Neural progenitor cell (in vitro differentiated cells): Measurements from ENCODE around the gene SCART1. TPM values are rescaled to one million over a fixed set of nuclear protein-coding genes. Genes with fewer than 3 reads are reported as not detected.
"Not testable (repeated sequence)": the region's sequence is repeated elsewhere in the genome, so short reads cannot be mapped to it uniquely, and the experiment has no call there.

Source experiments
- DNase-seq: peaks from one replicate; pipeline ENCODE4 v3.0.0-alpha.2; 2016; ENCODE audit warnings: low spot score
- H2AFZ ChIP-seq: fragments of 200-600 bp; sonication (generic); replicated peaks from 2 replicates; pipeline ENCODE4 v1.6.1; 2016; ENCODE audit warnings: antibody characterized with exemption
- H3F3A ChIP-seq: fragments of 200-600 bp; sonication (generic); 2 replicates; pipeline ENCODE4 v1.6.1; 2016; ENCODE audit warnings: antibody characterized with exemption, low read depth
- H3K27ac ChIP-seq: fragments of 200-600 bp; sonication (generic); 2 replicates; pipeline ENCODE4 v1.5.1; 2016; ENCODE audit warnings: mild to moderate bottlenecking
- H3K27me3 ChIP-seq: fragments of 200-600 bp; sonication (generic); 2 replicates; pipeline ENCODE4 v1.6.1; 2016; ENCODE audit warnings: mild to moderate bottlenecking, moderate library complexity
- H3K36me3 ChIP-seq: fragments of 200-600 bp; sonication (generic); 2 replicates; pipeline ENCODE4 v1.5.1; 2016
- H3K4me1 ChIP-seq: fragments of 200-600 bp; sonication (generic); 2 replicates; pipeline ENCODE4 v1.6.1; 2016; ENCODE audit warnings: mixed run types
- H3K4me2 ChIP-seq: fragments of 200-600 bp; sonication (generic); 2 replicates; pipeline ENCODE4 v1.6.1; 2016
- H3K4me3 ChIP-seq: fragments of 200-600 bp; sonication (generic); 2 replicates; pipeline ENCODE4 v1.5.1; 2016
- H3K79me2 ChIP-seq: fragments of 200-600 bp; sonication (generic); 2 replicates; pipeline ENCODE4 v1.6.1; 2016; ENCODE audit warnings: low read depth
- H3K9ac ChIP-seq: fragments of 200-600 bp; sonication (generic); 2 replicates; pipeline ENCODE4 v1.6.1; 2016
- H3K9me3 ChIP-seq: fragments of 200-600 bp; sonication (generic); 2 replicates; pipeline ENCODE4 v1.5.1; 2016; ENCODE audit warnings: low read depth
- H4K20me1 ChIP-seq: fragments of 200-600 bp; sonication (generic); 2 replicates; pipeline ENCODE4 v1.6.1; 2016; ENCODE audit warnings: low read depth
- H3K27ac Mint-ChIP-seq: 3 replicates; pipeline ENCODE4 v1.8.0; 2021; ENCODE audit warnings: mixed read lengths
- H3K27me3 Mint-ChIP-seq: 2 replicates; pipeline ENCODE4 v1.8.0; 2022; ENCODE audit warnings: low read depth, mild to moderate bottlenecking, inconsistent platforms, moderate library complexity, mixed read lengths; ENCODE audit not compliant: insufficient read depth
- H3K36me3 Mint-ChIP-seq: 3 replicates; pipeline ENCODE4 v1.8.0; 2021; ENCODE audit warnings: mixed read lengths
- H3K4me1 Mint-ChIP-seq: 3 replicates; pipeline ENCODE4 v1.8.0; 2021; ENCODE audit warnings: mixed read lengths
- H3K4me3 Mint-ChIP-seq: 3 replicates; pipeline ENCODE4 v1.8.0; 2021; ENCODE audit warnings: mild to moderate bottlenecking, moderate library complexity, mixed read lengths
- H3K9me3 Mint-ChIP-seq: 3 replicates; pipeline ENCODE4 v1.8.0; 2020; ENCODE audit warnings: mixed read lengths
- CTCF ChIP-seq: fragments of 200-600 bp; sonication (generic); IDR thresholded peaks from 2 replicates; pipeline ENCODE4 v1.5.1; 2017; ENCODE audit warnings: antibody characterized with exemption, mild to moderate bottlenecking
- EZH2 ChIP-seq: fragments of 200-600 bp; sonication (generic); IDR thresholded peaks from 2 replicates; pipeline ENCODE4 v1.6.1; 2017; ENCODE audit warnings: antibody characterized with exemption, mild to moderate bottlenecking, moderate library complexity
- EZH2phosphoT487 ChIP-seq: fragments of 200-600 bp; sonication (generic); IDR thresholded peaks from 2 replicates; pipeline ENCODE4 v1.6.1; 2017; ENCODE audit warnings: antibody characterized with exemption
- total RNA-seq: library from RNA; depleted of rRNA; stranded (reverse); fragments of >200 nt; gene quantifications from 2 replicates; pipeline ENCODE4 v1.2.3, GENCODE V29; 2015; ENCODE audit warnings: low replicate concordance

The SCART1 gene
- total RNA-seq, 1 donor from 2014 or later, result 0.49 TPM

- Histone ChIP-seq H3K36me3 (no peaks in the 10 kb centered on the region), H4K20me1 (no peaks in the 10 kb centered on the region), H2AFZ (no peak overlapping the region), H3K4me1 (no peaks in the 10 kb centered on the region), H3K4me2 (no peak overlapping the region), H3K79me2 (no peaks in the 10 kb centered on the region), H3K4me3 (no peak overlapping the region), H3K27ac (no peak overlapping the region), H3F3A (no peaks in the 10 kb centered on the region), H3K9me3 (no peaks in the 10 kb centered on the region), H3K27me3 (no peaks in the 10 kb centered on the region), H3K9ac (no peak overlapping the region)
- Mint-ChIP-seq H3K4me3 (no peak overlapping the region), H3K27me3 (peaks cover 7% of the 10 kb centered on the region), H3K9me3 (peaks cover 29% of the 10 kb centered on the region), H3K4me1 (no peaks in the 10 kb centered on the region), H3K36me3 (peaks cover 2% of the 10 kb centered on the region), H3K27ac (no peak overlapping the region)
- TF ChIP-seq EZH2 (no peak), EZH2phosphoT487 (no peak), CTCF (peak; percentile 9)
- DNase-seq, result no peak
These were observed 15.0 kb upstream of the SCART1 start for GRCh38 chr10:133438711-133439273.

GRCh38 chr10:133439517-133440461, 14.0 kb upstream of the SCART1 start:
- no peak overlapping the region for H3K4me2 ChIP-seq
- no peaks in the 10 kb centered on the region for H3K4me1 Mint-ChIP-seq
- H2AFZ ChIP-seq, result no peak overlapping the region
- H3K27ac ChIP-seq, result no peak overlapping the region
- peaks cover 31% of the 10 kb centered on the region for H3K9me3 Mint-ChIP-seq
- peaks cover 7% of the 10 kb centered on the region for H3K27me3 Mint-ChIP-seq
- no peaks in the 10 kb centered on the region for H3K36me3 ChIP-seq
- H3F3A ChIP-seq, result no peaks in the 10 kb centered on the region
- TF ChIP-seq CTCF, result no peak
- no peak for TF ChIP-seq EZH2phosphoT487
- no peak for TF ChIP-seq EZH2
- H3K4me3 ChIP-seq, result no peak overlapping the region
- no peak overlapping the region for H3K9ac ChIP-seq
- no peak for DNase-seq
- H4K20me1 ChIP-seq, result no peaks in the 10 kb centered on the region
- H3K79me2 ChIP-seq, result no peaks in the 10 kb centered on the region
- H3K27ac Mint-ChIP-seq, result no peak overlapping the region
- no peak overlapping the region for H3K4me3 Mint-ChIP-seq
- no peaks in the 10 kb centered on the region for H3K4me1 ChIP-seq
- H3K27me3 ChIP-seq, result no peaks in the 10 kb centered on the region
- H3K36me3 Mint-ChIP-seq, result peaks cover 2% of the 10 kb centered on the region
- H3K9me3 ChIP-seq, result no peaks in the 10 kb centered on the region

GRCh38 chr10:133440633-133441285, 13.0 kb upstream of the SCART1 start:
- Histone ChIP-seq H3F3A (no peaks in the 10 kb centered on the region), H3K9me3 (no peaks in the 10 kb centered on the region), H3K4me2 (no peak overlapping the region), H3K4me3 (no peak overlapping the region), H3K36me3 (no peaks in the 10 kb centered on the region), H3K27me3 (no peaks in the 10 kb centered on the region), H3K27ac (no peak overlapping the region), H3K9ac (no peak overlapping the region), H2AFZ (no peak overlapping the region), H4K20me1 (no peaks in the 10 kb centered on the region), H3K79me2 (no peaks in the 10 kb centered on the region), H3K4me1 (no peaks in the 10 kb centered on the region)
- peaks cover 7% of the 10 kb centered on the region for H3K27me3 Mint-ChIP-seq
- peaks cover 39% of the 10 kb centered on the region for H3K9me3 Mint-ChIP-seq
- TF ChIP-seq EZH2phosphoT487, result no peak
- no peak for TF ChIP-seq EZH2
- no peak for TF ChIP-seq CTCF
- no peak overlapping the region for H3K4me3 Mint-ChIP-seq
- H3K36me3 Mint-ChIP-seq, result peaks cover 4% of the 10 kb centered on the region
- H3K4me1 Mint-ChIP-seq, result no peaks in the 10 kb centered on the region
- no peak for DNase-seq
- no peak overlapping the region for H3K27ac Mint-ChIP-seq

- not testable (repeated sequence) for H3K36me3 ChIP-seq, H3K27me3 Mint-ChIP-seq, H3K9me3 ChIP-seq, H3K4me3 Mint-ChIP-seq, H3K27ac ChIP-seq, H3K4me1 Mint-ChIP-seq, H2AFZ ChIP-seq, H3F3A ChIP-seq, H3K79me2 ChIP-seq, H3K27me3 ChIP-seq, H3K9ac ChIP-seq, DNase-seq, H3K36me3 Mint-ChIP-seq, H3K4me2 ChIP-seq, H4K20me1 ChIP-seq, H3K4me1 ChIP-seq, H3K27ac Mint-ChIP-seq, H3K4me3 ChIP-seq
- peaks cover 39% of the 10 kb centered on the region for H3K9me3 Mint-ChIP-seq
These were observed 12.4 kb upstream of the SCART1 start for GRCh38 chr10:133441356-133441755.
